ENCODE results near the gene CST9L. TPM values are rescaled to one million over a fixed set of nuclear protein-coding genes. Genes with fewer than 3 reads are reported as not detected.

Gene CST9L
- total RNA-seq, 2 experiments from 2014 or later: not detected

GRCh38 chr20:23569570-23569969, 1.3 kb upstream of the CST9L start:
- no peaks in the 10 kb centered on the region for H3K9me3 ChIP-seq (ENCODE audit: control insufficient read depth in 1 of 2, insufficient read depth in 1 of 2, low read length in 2 of 2)
- Mint-ChIP-seq H3K36me3 (ENCODE audit: low read depth) (no peaks in the 10 kb centered on the region), H3K9me3 (no peaks in the 10 kb centered on the region), H3K4me3 (no peak overlapping the region), H3K4me1 (ENCODE audit: low read depth) (no peaks in the 10 kb centered on the region), H3K27me3 (peaks cover 15% of the 10 kb centered on the region), H3K27ac (no peak overlapping the region)
- H3K4me3 ChIP-seq (ENCODE audit: low read length): no peak overlapping the region
- H3K4me1 ChIP-seq (ENCODE audit: insufficient read depth, low read length): no peaks in the 10 kb centered on the region
- H3K27ac ChIP-seq (ENCODE audit: low read depth in 1 of 2, low read length in 2 of 2): no peak overlapping the region
- H3K36me3 ChIP-seq (ENCODE audit: insufficient read depth, low read length): no peaks in the 10 kb centered on the region
- H3K27me3 ChIP-seq (ENCODE audit: control insufficient read depth in 1 of 2, insufficient read depth in 2 of 2, low read length in 2 of 2): no peaks in the 10 kb centered on the region
- ATAC-seq (ENCODE audit: poor library complexity): no peak
- intact Hi-C loops (cut with DNase I, micrococcal nuclease): no loop called here
- DNase-seq: no peak
- ChIA-PET CTCF (no interaction called here), POLR2A (no interaction called here)
- TF ChIP-seq CTCF (IDR thresholded peaks at IDR 0.05): no peak

- Histone ChIP-seq H3K27me3 (ENCODE audit: control insufficient read depth in 1 of 2, insufficient read depth in 2 of 2, low read length in 2 of 2) (peaks cover 0 to 3% of the 10 kb centered on the region in 2 experiments), H3K27ac (ENCODE audit: low read depth in 1 of 2, low read length in 2 of 2) (no peak overlapping the region), H3K9me3 (ENCODE audit: control insufficient read depth in 1 of 2, insufficient read depth in 1 of 2, low read length in 2 of 2) (no peaks in the 10 kb centered on the region), H3K4me3 (ENCODE audit: low read length) (no peak overlapping the region), H3K4me1 (ENCODE audit: insufficient read depth, low read length) (no peaks in the 10 kb centered on the region), H3K36me3 (ENCODE audit: insufficient read depth, low read length) (no peaks in the 10 kb centered on the region)
- DNase-seq: no peak
- ChIA-PET CTCF (no interaction called here), POLR2A (no interaction called here)
- Mint-ChIP-seq H3K4me3 (no peak overlapping the region), H3K36me3 (ENCODE audit: low read depth) (no peaks in the 10 kb centered on the region), H3K4me1 (ENCODE audit: low read depth) (no peaks in the 10 kb centered on the region), H3K9me3 (no peaks in the 10 kb centered on the region), H3K27me3 (peaks cover 15% of the 10 kb centered on the region), H3K27ac (no peak overlapping the region)
- no peak for ATAC-seq (ENCODE audit: poor library complexity)
- intact Hi-C loops (cut with DNase I, micrococcal nuclease): no loop called here
- TF ChIP-seq CTCF (IDR thresholded peaks at IDR 0.05): no peak
Measured at GRCh38 chr20:23568971-23569330, 667 bp upstream of the CST9L start.

- ChIA-PET POLR2A (no interaction called here), CTCF (no interaction called here)
- no peak overlapping the region for H3K27ac ChIP-seq (ENCODE audit: low read depth in 1 of 2, low read length in 2 of 2)
- H3K4me1 ChIP-seq (ENCODE audit: insufficient read depth, low read length): no peaks in the 10 kb centered on the region
- Mint-ChIP-seq H3K4me1 (ENCODE audit: low read depth) (no peaks in the 10 kb centered on the region), H3K4me3 (no peak overlapping the region), H3K36me3 (ENCODE audit: low read depth) (no peaks in the 10 kb centered on the region), H3K9me3 (peaks cover 10% of the 10 kb centered on the region), H3K27me3 (peaks cover 15% of the 10 kb centered on the region), H3K27ac (no peak overlapping the region)
- no peak overlapping the region for H3K4me3 ChIP-seq (ENCODE audit: low read length)
- peaks cover 0 to 3% of the 10 kb centered on the region in 2 experiments for H3K27me3 ChIP-seq (ENCODE audit: control insufficient read depth in 1 of 2, insufficient read depth in 2 of 2, low read length in 2 of 2)
- H3K9me3 ChIP-seq (ENCODE audit: control insufficient read depth in 1 of 2, insufficient read depth in 1 of 2, low read length in 2 of 2): peaks cover 12 to 14% of the 10 kb centered on the region in 2 experiments
- DNase-seq: no peak
- no peak for TF ChIP-seq CTCF (IDR thresholded peaks at IDR 0.05)
- no peaks in the 10 kb centered on the region for H3K36me3 ChIP-seq (ENCODE audit: insufficient read depth, low read length)
- no peak for ATAC-seq (ENCODE audit: poor library complexity)
- intact Hi-C loops (cut with DNase I, micrococcal nuclease): no loop called here
Measured at GRCh38 chr20:23566199-23566932, 1.9 kb downstream of the CST9L start.

All from CD4-positive, alpha-beta T cell (primary cell).